GM21390 (cell line): ENCODE results near the gene MISFA.
"Not testable (repeated sequence)": the region's sequence is repeated elsewhere in the genome, so short reads cannot be mapped to it uniquely, and the experiment has no call there.

ENCODE experiments used
- ATAC-seq: cut with Tn5 transposase; IDR thresholded peaks from one replicate; pipeline ENCODE4 v1.9.1; 2021; ENCODE audit not compliant: unreplicated experiment

Gene MISFA

DNA sequence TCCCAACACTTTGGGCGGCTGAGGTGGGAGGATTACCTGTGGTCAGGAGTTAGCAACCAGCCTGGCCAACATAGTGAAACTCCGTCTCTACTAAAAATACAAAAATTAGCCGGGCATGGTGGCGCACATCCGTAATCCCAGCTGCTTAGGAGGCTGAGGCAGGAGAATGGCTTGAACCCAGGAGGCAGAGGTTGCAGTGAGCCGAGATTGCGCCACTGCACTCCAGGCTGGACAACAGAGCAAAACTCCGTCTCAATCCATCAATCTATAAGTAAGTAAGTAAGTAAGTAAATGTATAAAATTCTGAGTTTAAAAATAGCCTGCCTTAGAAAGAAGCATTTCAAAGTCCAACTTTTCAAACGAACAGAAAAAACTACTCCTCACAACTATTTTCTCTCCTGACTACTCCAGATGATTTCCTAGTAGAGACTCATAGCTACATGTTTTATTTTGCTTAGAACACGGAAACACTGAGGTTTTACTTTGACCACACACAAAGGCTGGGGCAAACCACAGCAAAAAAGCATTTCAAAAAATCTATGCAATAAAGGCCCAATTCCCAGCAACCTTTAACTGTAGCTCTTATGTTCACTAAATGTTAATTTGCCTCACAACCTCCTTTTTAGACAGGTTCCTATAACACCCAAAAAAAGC, 18.2 kb downstream of the MISFA start:
- ATAC-seq: no peak

DNA sequence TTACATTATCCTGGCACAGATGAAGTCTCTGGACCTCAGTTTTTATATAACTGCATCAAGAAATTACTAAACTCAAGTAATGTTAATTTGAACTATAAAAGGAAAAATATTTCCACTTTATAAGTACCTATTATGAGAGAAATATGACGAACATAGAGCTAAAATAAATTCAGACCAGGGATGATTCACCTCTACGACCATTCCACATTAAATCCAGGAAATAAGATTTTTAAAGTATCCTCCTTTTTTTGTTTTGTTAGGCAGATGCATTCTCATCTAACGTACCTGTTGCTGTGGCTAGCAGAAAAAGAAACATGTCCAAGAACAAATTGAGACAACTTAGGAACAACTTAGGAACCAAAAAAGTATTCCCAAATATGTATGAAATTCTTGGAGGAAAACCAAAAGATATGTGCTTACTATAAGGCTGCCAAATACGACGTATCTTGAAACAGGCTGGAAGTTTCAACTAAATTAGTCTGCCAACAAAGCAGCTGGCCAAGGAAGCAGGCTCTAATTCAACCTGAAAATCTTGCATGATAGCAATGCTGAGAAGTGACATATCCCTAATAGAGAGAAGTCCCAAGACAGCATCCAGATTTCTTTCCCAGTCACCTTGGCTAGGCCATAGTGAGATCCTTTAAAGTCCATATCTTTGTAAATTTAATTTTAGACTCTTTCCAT, 18.9 kb downstream of the MISFA start:
- ATAC-seq: no peak

- ATAC-seq: no peak
Observed at GRCh38 chr11:18623707-18624106, 24.1 kb downstream of the MISFA start.

DNA sequence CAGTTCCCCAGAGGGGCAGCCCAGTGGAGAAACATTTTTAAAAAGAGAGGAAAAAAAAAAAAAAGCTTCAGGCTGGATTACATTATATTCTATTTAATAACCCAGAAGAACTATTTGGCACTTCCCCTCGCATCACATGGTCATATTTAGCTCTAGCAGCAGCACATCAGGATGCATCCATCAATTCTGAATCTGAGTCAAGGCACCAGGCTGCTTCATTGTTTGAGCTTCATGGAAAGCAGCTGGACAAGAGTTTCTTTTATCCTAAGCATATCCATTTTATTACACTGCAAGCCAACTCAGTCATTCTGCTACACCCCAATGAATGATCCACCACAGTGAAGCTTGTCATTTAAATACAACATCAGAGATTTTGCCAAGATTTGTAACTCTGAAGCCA, 24.6 kb downstream of the MISFA start:
- ATAC-seq: no peak

- no peak for ATAC-seq
Observed at GRCh38 chr11:18632841-18633240, 33.3 kb downstream of the MISFA start.

DNA sequence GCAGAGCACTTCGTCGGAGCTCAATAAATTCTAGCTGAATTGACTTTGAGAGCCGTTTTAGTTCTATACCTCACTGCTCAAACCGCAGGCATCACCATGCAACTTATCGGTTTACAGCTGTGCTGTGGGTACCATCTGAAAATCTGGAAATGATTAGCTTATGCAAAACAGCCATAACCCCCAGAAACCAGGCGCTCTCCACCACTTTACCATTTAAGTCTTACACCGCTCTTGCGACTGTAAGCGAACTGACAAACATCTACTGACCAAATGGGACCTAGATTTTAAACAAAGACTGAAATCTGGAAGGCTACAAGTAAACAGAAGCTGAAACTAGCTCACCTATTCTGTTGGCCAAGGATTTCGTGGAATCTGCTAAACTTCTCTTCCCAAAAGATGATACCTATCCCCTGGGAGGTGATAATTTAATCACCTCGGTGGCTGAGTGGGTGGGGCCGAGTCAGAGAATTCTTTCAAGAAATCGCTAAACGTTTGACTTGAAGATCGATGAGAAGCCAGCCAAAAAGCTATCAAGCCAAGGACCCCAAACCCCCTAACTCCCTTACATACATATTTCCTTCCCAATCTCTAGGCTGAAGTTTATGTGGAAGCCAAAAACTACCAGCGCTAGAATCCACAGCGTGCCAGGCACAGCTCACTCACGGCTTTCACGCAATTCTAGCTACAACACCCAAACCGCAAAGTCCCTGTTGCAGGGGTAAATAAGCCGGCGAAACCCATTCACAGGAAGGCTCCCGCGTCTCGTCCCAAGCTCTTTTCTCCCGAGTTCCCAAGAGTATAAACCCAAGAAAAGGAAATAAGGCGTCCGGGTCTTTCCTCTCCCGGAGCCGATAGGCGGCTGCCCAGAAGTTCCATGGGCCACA, 33.9 kb downstream of the MISFA start:
- ATAC-seq: peak; percentile 58

DNA sequence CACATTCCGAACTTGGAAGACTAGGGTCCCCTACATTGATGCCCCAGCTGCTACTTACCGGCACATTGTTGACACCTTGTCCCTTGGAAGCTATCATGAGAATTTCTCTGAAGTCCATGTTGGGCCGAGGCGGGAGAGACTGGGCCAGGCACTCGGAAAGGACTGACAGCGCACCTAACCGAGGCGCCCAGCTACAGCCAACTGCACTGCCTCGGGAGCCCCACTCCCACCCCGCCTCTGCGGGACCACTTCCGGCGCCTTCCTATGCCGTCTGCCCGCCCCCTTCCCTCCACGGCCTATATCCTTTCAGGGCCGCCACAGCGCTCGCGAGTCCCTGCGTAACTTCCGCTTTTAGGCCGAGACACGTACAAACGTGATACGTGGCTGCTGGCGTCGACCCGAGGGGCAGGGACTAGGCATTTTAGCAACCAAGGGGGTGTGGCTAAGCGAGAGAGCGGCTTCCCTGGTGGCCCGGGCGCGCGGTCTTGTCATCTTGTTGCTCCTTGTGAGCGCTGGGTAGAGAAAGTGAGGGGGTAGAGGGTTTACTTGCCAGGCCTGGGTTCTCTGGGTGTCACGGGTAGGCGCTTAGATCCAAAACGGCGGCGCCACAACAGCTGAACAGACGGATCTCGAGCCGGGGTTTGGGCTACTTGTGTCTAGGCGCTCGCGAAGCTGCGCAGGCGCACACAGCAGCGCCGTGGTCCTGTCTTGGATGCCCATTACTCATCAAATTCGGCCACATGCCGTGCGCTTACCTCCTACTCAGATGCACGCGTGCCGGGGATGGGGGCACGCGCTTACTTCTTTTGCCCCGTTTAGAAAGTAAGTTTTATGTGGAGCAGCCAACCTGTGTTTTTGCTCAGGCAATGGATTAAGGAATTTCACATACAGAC, 34.8 kb downstream of the MISFA start, which contains the start of gene SPTY2D1:
Gene SPTY2D1 (minus strand): TSS at position 203 of the 893 bp plus-strand sequence. CDS start 85 bp downstream, at position 118.
- peak; percentile 94 for ATAC-seq

GRCh38 chr11:18641677-18642076, 42.1 kb downstream of the MISFA start:
- no peak for ATAC-seq

DNA sequence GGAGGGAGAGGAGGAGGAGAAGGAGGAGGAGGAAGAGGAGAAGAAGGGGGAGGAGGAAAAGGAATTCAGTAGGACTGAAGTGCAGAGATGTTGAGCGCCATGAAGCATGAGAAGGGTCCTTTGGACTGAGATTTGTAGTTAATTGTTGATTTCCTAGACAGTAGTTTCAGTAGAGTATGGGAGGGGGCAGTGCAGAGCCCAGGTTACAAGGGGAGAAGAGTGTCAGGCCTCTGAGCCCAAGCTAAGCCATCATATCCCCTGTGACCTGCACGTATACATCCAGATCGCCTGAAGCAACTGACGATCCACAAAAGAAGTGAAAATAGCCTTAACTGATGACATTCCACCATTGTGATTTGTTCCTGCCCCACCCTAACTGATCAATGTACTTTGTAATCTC, 43.4 kb downstream of the MISFA start:
- not testable (repeated sequence) for ATAC-seq

DNA sequence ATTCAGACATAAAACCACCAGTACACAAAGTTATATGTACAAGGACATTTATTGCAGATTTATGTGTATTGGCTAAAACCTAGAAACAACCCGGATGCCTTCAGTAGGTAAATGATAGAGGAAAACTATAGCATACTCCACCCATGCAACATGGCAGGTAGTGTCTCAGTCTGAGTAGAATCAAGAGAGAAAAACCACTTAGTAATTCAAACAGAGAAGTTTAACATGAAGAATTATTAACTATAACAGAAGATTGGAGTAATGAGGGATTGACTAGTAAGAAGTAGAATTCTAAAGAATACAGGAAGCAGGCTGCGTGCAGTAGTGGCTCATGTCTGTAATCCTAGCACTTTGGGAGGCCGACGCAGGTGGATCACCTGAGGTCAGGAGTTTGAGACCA, 50.8 kb downstream of the MISFA start:
- no peak for ATAC-seq

DNA sequence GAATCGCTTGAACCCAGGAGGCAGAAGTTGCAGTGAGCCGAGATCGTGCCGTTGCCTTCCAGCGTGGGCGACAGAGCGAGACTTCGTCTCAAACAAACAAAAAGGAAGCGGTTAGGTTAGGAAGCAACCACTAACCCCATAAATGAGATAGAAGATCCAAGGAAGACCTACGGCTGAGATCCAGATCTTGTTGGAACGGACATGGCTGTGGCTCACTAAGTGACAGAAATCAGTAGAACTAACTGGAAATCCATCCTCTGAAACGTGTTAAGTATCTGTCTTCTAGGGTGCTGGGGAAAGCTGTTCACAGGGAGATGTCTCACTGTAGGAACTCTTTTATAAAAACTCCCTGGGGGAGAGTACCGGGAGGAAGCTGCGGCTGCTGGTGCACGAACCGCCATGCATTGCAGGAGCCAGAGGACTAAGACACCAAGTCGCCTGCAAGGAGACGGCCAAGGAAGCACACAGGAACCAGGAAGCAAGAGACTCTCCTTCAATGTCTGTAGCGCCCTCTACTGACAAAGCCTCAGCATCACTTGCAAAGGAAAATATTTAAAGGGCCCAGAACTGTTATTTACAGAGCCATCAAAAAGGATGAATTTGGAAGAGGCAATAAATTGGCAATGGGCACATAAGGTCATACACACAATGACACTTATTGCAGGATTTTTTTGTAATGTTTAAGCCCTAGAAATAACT, 51.4 kb downstream of the MISFA start:
- ATAC-seq: no peak
